RWPE2 (cell line): ENCODE results near the gene CHD3.
A peak's percentile ranks its signal among the peaks of the same experiment; 100 is the strongest.

Experiments used
- ATAC-seq: fragments of 200-7000 bp; cut with Tn5 transposase; 3 replicates; pipeline ENCODE4 v1.9.1; 2021; ENCODE audit warnings: low read depth
- DNase-seq: peaks from one replicate; pipeline ENCODE4 v3.0.0-alpha.2; 2020; ENCODE audit warnings: low spot score
- H3K27ac ChIP-seq: fragments of 450-650 bp; 2 replicates; pipeline ENCODE4 v1.5.1; 2017; ENCODE audit warnings: mild to moderate bottlenecking; ENCODE audit not compliant: poor library complexity, severe bottlenecking
- H3K27me3 ChIP-seq: fragments of 250-450 bp; sonication (Bioruptor Pico); 2 replicates; pipeline ENCODE4 v1.5.1; 2021; ENCODE audit warnings: mild to moderate bottlenecking, moderate library complexity; ENCODE audit not compliant: insufficient read depth, poor library complexity, severe bottlenecking
- H3K36me3 ChIP-seq: fragments of 250-450 bp; sonication (Bioruptor Pico); 2 replicates; pipeline ENCODE4 v1.5.1; 2020; ENCODE audit warnings: low read depth, mild to moderate bottlenecking, moderate library complexity
- H3K4me1 ChIP-seq: fragments of 250-450 bp; sonication (Bioruptor Pico); 2 replicates; pipeline ENCODE4 v1.5.1; 2021; ENCODE audit warnings: mild to moderate bottlenecking, moderate library complexity; ENCODE audit not compliant: insufficient read depth, poor library complexity, severe bottlenecking
- H3K4me3 ChIP-seq: fragments of 250-450 bp; sonication (Bioruptor Pico); 2 replicates; pipeline ENCODE4 v1.5.1; 2021; ENCODE audit warnings: mild to moderate bottlenecking, moderate library complexity; ENCODE audit not compliant: severe bottlenecking
- H3K9me3 ChIP-seq: fragments of 250-450 bp; sonication (Bioruptor Pico); 2 replicates; pipeline ENCODE4 v1.5.1; 2021; ENCODE audit warnings: mild to moderate bottlenecking, moderate library complexity; ENCODE audit not compliant: severe bottlenecking
- CTCF ChIP-seq: fragments of 450-650 bp; IDR thresholded peaks from one replicate; pipeline ENCODE4 v1.5.1; 2017; ENCODE audit warnings: mild to moderate bottlenecking, moderate library complexity; ENCODE audit not compliant: poor library complexity, severe bottlenecking

The CHD3 gene

GRCh38 chr17:7888184-7888920, at the start of gene CHD3:
Gene CHD3, plus strand, starts transcription at chr17:7888789. Its CDS starts 212 bp downstream, at chr17:7889001.
- Histone ChIP-seq H3K36me3 (peaks cover 22% of the 10 kb centered on the region), H3K27ac (peak within 1 kb of the TSS; percentile 94), H3K27me3 (no peaks in the 10 kb centered on the region), H3K4me1 (peaks cover 27% of the 10 kb centered on the region), H3K4me3 (peak within 1 kb of the TSS; percentile 31), H3K9me3 (no peaks in the 10 kb centered on the region)
- no peak for TF ChIP-seq CTCF
- no peak for DNase-seq
- peak; percentile 54 for ATAC-seq

GRCh38 chr17:7839190-7839875, 49.3 kb upstream of the CHD3 start:
- TF ChIP-seq CTCF = no peak
- Histone ChIP-seq H3K4me1 (peaks cover 21% of the 10 kb centered on the region), H3K9me3 (no peaks in the 10 kb centered on the region), H3K27ac (peak overlapping the region; percentile 97), H3K27me3 (no peaks in the 10 kb centered on the region), H3K36me3 (peaks cover 12% of the 10 kb centered on the region), H3K4me3 (no peak overlapping the region)
- ATAC-seq (no peak), DNase-seq (no peak)

GRCh38 chr17:7839876-7840261, 48.7 kb upstream of the CHD3 start:
- no peak overlapping the region for H3K4me3 ChIP-seq
- no peaks in the 10 kb centered on the region for H3K9me3 ChIP-seq
- H3K27me3 ChIP-seq = no peaks in the 10 kb centered on the region
- no peak for DNase-seq
- no peak for TF ChIP-seq CTCF
- ATAC-seq = no peak
- peaks cover 21% of the 10 kb centered on the region for H3K4me1 ChIP-seq
- H3K36me3 ChIP-seq = peaks cover 12% of the 10 kb centered on the region
- peak overlapping the region; percentile 97 for H3K27ac ChIP-seq

- no peak overlapping the region for H3K4me3 ChIP-seq
- no peaks in the 10 kb centered on the region for H3K9me3 ChIP-seq
- DNase-seq = no peak
- no peak for ATAC-seq
- no peak for TF ChIP-seq CTCF
- peaks cover 17% of the 10 kb centered on the region for H3K36me3 ChIP-seq
- no peaks in the 10 kb centered on the region for H3K27me3 ChIP-seq
- H3K27ac ChIP-seq = peak overlapping the region; percentile 97
- H3K4me1 ChIP-seq = peaks cover 21% of the 10 kb centered on the region
Observed at GRCh38 chr17:7840441-7840840, 48.1 kb upstream of the CHD3 start.

- ATAC-seq (no peak), DNase-seq (no peak)
- no peak for TF ChIP-seq CTCF
- H3K27ac ChIP-seq = peak overlapping the region; percentile 97
- H3K4me3 ChIP-seq = peak overlapping the region; percentile 46
- no peaks in the 10 kb centered on the region for H3K27me3 ChIP-seq
- H3K4me1 ChIP-seq = peaks cover 21% of the 10 kb centered on the region
- H3K9me3 ChIP-seq = no peaks in the 10 kb centered on the region
- peaks cover 20% of the 10 kb centered on the region for H3K36me3 ChIP-seq
Observed at GRCh38 chr17:7840875-7841274, 47.7 kb upstream of the CHD3 start.
